ES-I3 (cell line): Measurements from ENCODE around the gene FUT2.

Experiments used
- H3K36me3 ChIP-seq: 2 replicates; pipeline ENCODE4 v1.6.1; 2013; ENCODE audit warnings: mild to moderate bottlenecking, low read length, control low read depth, moderate library complexity; ENCODE audit not compliant: insufficient read depth
- H3K4me1 ChIP-seq: 2 replicates; pipeline ENCODE4 v1.6.1; 2013; ENCODE audit warnings: mild to moderate bottlenecking, control low read depth, low read length; ENCODE audit not compliant: insufficient read depth
- H3K9ac ChIP-seq: 2 replicates; pipeline ENCODE4 v1.6.1; 2013; ENCODE audit warnings: low read depth, mild to moderate bottlenecking, low read length, moderate library complexity
- H3K9me3 ChIP-seq: 2 replicates; pipeline ENCODE4 v1.6.1; 2013; ENCODE audit warnings: mild to moderate bottlenecking, low read length, moderate library complexity; ENCODE audit not compliant: control insufficient read depth, insufficient read depth

The FUT2 gene

DNA sequence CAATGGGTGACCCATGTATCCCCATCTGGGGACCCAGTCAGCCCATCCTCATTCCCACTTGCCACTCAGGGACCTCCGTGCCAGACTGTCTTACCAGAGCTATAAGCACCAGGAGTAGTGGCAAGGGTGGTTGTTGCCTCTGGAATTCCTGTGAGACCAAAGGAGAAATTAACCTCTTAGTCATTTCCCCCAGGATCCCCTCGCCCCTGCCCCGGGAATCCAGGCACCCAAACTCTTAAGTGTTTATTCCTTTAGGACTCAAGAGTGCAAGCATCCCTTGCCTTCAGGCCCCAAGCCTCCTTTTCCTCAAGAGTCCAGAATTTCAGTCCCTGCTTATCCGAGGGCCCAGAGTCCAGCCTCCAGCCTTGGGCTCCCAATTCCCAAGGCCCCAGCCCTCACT, 32.1 kb upstream of the FUT2 start:
- H3K9ac ChIP-seq = no peak overlapping the region
- H3K4me1 ChIP-seq = no peaks in the 10 kb centered on the region; the same call in 1 of the 2 replicates
- H3K9me3 ChIP-seq = no peaks in the 10 kb centered on the region
- no peaks in the 10 kb centered on the region for H3K36me3 ChIP-seq

DNA sequence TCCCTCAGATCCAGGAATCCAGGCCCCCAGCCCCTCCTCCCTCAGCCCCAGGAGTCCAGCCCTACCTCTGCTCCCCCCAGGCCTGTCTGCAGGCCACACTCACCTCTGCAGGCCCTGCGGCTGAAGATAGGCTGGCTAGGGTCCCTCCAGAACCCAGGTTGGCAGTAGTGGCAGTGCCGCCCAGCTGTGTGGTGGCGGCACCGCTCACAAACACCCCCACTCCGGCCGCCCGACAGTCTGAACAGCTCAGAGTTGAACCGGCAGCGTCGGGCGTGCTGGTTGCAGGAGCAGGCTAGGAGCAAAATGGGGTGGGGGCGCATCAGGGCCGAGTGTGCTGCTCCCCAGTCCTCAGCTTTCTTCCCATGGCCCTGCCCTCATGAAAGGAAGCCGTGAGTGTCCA, 31.3 kb upstream of the FUT2 start:
- Histone ChIP-seq H3K9ac (no peak overlapping the region), H3K4me1 (no peaks in the 10 kb centered on the region; the same call in 1 of the 2 replicates), H3K36me3 (no peaks in the 10 kb centered on the region), H3K9me3 (no peaks in the 10 kb centered on the region)

DNA sequence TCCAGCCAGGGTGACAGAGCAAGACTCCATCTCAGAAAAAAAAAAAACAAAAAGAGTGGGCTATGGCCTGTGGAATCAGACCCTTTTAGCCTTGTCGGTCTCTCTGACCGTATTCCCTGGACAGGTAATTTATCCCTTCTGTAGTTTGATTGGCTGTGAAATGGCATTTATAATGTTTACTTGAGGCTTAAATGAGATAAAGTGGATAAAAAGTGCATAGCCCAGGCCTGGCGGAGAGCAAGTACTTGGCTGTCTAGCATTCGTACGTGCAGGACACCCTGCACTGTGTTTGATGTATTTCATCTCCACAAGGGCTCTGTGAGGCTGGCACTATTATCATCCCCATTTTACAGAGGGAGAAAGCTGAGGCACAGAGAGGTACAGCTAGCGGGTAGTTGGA, 30.0 kb upstream of the FUT2 start:
- H3K4me1 ChIP-seq = no peaks in the 10 kb centered on the region; the same call in 1 of the 2 replicates
- H3K36me3 ChIP-seq = no peaks in the 10 kb centered on the region
- no peaks in the 10 kb centered on the region for H3K9me3 ChIP-seq
- no peak overlapping the region for H3K9ac ChIP-seq

DNA sequence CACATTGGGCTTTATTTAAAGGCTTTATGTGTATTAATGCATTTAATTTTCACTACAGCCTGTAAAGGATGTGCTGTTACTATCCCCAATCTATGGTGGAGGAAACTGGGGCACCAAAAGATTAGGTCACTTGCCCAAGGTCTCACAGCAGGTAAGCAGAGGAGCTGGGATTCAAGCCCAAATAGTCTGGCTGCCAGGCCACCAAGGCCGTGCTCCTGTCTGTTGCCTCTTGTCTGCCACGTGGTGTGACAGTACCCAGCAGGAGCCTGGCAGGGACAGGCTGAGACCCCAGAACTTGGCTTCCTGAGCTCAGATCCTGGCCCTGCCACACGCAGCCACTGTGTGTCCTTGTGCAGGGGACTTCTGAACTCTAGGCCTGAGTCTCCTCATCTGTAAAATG, 27.4 kb upstream of the FUT2 start:
- H3K4me1 ChIP-seq = no peaks in the 10 kb centered on the region; the same call in 1 of the 2 replicates
- H3K9ac ChIP-seq = no peak overlapping the region
- H3K36me3 ChIP-seq = no peaks in the 10 kb centered on the region
- no peaks in the 10 kb centered on the region for H3K9me3 ChIP-seq

- no peaks in the 10 kb centered on the region for H3K9me3 ChIP-seq
- no peak overlapping the region for H3K9ac ChIP-seq
- peaks cover under 1% of the 10 kb centered on the region; the same call in 1 of the 2 replicates for H3K4me1 ChIP-seq
- H3K36me3 ChIP-seq = no peaks in the 10 kb centered on the region
Observed at GRCh38 chr19:48668761-48669160, 27.0 kb upstream of the FUT2 start.

DNA sequence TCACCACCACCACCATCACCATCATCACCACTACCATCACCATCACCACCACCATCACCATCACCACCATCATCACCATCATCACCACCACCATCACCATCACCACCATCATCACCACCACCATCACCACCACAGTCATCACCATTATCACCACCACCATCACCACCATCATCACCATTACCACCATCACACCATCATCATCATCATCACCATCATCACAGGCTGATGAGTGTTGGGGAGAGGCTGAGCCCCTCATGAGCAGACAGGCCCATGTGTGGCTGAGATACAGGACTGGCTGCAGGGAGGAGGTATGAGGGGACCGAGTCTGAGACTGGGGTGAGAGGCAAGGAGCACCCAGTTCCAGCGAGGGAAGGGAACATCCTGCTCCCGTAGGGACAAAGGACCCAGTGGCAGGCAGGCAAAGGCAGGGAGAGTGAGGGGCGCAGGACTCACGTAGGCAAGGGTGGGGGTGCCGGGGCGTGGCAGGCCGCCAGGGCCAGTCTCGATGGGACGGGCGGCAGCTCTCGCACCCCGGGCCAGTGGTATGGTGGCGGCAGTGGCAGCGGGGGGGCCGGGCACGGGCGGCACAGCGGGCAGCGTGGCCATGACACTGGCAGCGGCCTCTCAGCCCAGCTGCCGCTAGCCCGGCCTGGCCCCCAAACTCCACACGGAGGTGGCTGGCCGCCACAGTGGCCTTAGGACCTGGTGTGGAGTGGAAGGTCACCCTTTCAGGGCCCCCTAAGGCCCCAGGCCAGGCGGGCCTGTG, 25.7 kb upstream of the FUT2 start:
- H3K4me1 ChIP-seq = peaks cover 11% of the 10 kb centered on the region
- H3K9me3 ChIP-seq = no peaks in the 10 kb centered on the region
- no peak overlapping the region for H3K9ac ChIP-seq
- no peaks in the 10 kb centered on the region for H3K36me3 ChIP-seq

DNA sequence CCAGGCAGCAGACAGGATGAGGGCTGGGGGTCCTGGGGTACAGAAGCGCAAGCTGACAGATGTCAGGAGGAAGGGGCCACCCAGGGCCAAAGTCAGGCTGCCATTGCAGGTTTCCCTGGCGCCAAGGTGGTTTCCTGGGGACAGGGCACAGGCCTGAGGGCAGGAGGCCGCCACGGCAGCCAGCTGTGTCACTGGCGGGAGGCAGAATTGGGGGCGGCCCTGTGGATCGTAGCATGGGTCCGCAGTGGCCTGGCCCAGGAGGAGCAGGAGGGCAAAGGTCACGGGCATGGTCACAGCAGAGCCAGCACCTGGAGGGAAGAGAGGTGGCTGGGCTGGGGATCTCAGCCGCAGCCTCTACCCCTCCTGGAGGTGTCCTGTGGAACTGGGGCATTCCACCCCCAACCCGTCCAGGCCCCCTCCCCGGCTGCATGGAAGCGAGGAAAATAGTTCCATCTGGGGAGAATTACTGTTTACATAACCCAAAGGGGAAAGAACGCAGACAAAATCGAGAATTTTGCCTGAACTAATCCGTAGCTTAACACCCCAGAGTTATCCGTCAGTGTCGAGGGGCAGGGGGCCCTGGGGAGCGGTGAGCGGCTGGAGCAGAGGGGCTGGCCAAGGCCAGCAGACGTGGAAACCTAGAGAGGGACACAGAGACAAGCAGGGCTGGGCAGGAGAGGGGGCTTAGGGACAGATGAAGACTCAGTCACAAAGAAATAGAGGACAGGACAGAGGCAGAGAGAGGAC, 24.9 kb upstream of the FUT2 start:
- Histone ChIP-seq H3K9ac (no peak overlapping the region), H3K36me3 (no peaks in the 10 kb centered on the region), H3K9me3 (no peaks in the 10 kb centered on the region), H3K4me1 (peaks cover 16% of the 10 kb centered on the region)

- no peaks in the 10 kb centered on the region for H3K36me3 ChIP-seq
Observed at GRCh38 chr19:48671446-48671995, 24.2 kb upstream of the FUT2 start.

DNA sequence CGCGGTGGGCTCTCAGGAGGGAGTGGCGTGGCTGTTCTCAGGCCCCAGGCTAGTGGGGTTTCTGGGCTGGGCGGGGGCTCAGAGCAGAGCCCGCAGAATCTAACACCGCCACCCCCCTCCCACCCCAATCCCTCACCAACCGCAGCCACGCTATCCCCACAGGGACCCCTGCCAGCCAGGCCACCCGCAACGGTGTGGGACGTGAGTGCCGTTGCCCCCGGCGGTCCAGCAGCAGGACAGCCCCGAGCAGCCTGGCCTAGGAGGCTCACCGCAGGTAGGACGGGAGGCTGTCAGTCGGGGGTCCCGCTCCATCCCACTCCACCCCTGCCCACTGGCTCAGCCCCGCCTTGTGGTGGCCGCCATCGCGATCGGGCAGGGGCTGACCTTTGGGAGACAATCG, 22.8 kb upstream of the FUT2 start, which contains the start of gene NTN5:
Gene NTN5, minus strand, starts transcription at position 24 of the 400 bp plus-strand sequence. CDS start 2,031 bp downstream, outside the sequence.
- Histone ChIP-seq H3K4me1 (peaks cover 17% of the 10 kb centered on the region), H3K36me3 (no peaks in the 10 kb centered on the region), H3K9me3 (no peaks in the 10 kb centered on the region), H3K9ac (peak within 1 kb of the TSS; percentile 27; the same call in 1 of the 2 replicates)

More at GRCh38 chr19:48671446-48671995, 24.2 kb upstream of the FUT2 start:
- Histone ChIP-seq H3K4me1 (peaks cover 17% of the 10 kb centered on the region), H3K9ac (no peak overlapping the region), H3K9me3 (no peaks in the 10 kb centered on the region)

DNA sequence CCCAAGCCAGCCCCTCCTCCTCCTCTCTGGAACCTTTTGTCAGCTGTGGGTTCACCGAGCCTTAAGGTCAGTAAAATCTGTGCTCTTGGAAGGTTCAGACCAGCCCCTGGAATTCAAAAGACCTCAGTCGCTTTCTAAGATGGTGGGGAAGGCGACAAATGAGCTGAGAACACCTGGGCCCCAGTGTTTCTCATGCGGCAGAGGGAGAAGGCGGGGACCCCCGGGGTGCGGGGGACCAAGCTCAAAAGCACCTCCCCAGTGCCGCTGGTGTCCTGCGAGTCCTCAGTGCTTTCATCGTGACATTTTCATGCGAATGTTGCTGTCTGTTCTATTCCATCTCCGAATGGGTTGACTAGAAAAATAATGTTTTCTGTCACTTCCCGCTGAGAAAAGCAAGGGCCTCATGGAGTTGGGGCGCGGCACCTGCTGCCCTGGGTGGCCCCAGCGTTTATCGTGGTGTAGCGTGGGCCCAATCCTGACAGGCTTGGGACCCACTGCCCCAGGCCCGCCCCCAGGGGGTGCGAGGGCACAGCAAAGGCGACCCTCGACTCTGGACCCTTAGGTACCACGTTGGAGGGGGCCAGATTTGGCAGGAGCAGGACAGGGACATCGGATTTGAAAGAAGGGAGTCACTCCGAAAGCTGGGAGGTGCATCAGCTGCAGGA, 22.2 kb upstream of the FUT2 start:
- Histone ChIP-seq H3K9me3 (no peaks in the 10 kb centered on the region), H3K9ac (peak overlapping the region; percentile 27; the same call in 1 of the 2 replicates), H3K4me1 (peaks cover 17% of the 10 kb centered on the region), H3K36me3 (no peaks in the 10 kb centered on the region)

DNA sequence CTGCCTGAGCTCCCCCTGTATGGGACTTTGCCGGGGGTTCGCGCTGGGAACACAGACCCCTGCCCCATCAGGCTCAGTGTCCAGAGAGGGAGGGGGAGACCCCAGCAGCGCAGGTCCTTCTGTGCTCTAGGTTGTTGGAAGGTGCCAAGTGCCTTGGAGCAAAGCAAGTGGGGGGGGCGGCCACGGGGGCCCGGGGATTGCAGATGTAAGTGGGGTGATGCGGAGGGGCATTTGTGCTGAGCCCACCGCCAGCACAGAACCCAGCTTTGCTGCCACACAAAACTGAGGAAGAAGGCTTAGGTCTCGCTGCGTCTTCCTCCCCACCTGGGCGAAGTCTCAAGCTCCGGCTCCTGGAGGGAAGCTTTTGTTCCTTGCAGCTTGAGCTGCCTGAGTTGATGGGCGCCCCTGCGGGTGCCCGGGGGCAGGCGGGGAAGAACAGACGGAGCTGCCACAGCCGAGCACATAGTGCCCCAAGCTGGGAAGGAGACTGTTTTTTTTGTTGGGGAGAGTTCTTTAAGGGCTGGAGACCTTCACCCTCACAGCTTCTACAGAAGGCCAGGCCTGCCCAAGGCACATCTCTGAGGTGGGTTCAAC, 21.5 kb upstream of the FUT2 start:
- Histone ChIP-seq H3K9ac (peak overlapping the region; percentile 25; the same call in 1 of the 2 replicates), H3K36me3 (no peaks in the 10 kb centered on the region), H3K4me1 (peaks cover 17% of the 10 kb centered on the region), H3K9me3 (no peaks in the 10 kb centered on the region)

GRCh38 chr19:48674921-48675824, 20.6 kb upstream of the FUT2 start:
- no peaks in the 10 kb centered on the region for H3K36me3 ChIP-seq
- no peaks in the 10 kb centered on the region for H3K9me3 ChIP-seq
- no peak overlapping the region for H3K9ac ChIP-seq
- peaks cover 17% of the 10 kb centered on the region for H3K4me1 ChIP-seq

GRCh38 chr19:48676487-48676886, 19.3 kb upstream of the FUT2 start:
- peaks cover 17% of the 10 kb centered on the region for H3K4me1 ChIP-seq
- no peaks in the 10 kb centered on the region for H3K36me3 ChIP-seq
- H3K9me3 ChIP-seq = no peaks in the 10 kb centered on the region
- no peak overlapping the region for H3K9ac ChIP-seq
